IMR-90 (cell line): ENCODE results near the gene BRCA1. TPM values are rescaled to one million over a fixed set of nuclear protein-coding genes. Genes with fewer than 3 reads are reported as not detected.
"Not testable (repeated sequence)": the region's sequence is repeated elsewhere in the genome, so short reads cannot be mapped to it uniquely, and the experiment has no call there.

Experiments
- ATAC-seq: fragments of 200-7000 bp; cut with Tn5 transposase; 2 replicates; pipeline ENCODE4 v1.9.1; 2020; ENCODE audit warnings: low read depth, mild to moderate bottlenecking, moderate library complexity
- BruUV-seq: library from RNA; stranded (reverse); fragments of 400-500 nt; replicated peaks from 2 replicates; lab custom pipeline; 2021; lab: Mats Ljungman, UMichigan
- CTCF ChIA-PET: fragments of 300-600 bp; formaldehyde crosslinking; extraction: SDS; loops from one replicate; lab custom pipeline; 2021; ENCODE audit warnings: antibody characterized with exemption; lab: Yijun Ruan, JAX
- POLR2A ChIA-PET: fragments of 300-600 bp; sonication (Branson Sonifier 250); formaldehyde crosslinking; loops from one replicate; lab custom pipeline; 2022; ENCODE audit warnings: antibody characterized with exemption; ENCODE audit not compliant: unreplicated experiment; lab: Charles Lee
- DNase-seq: peaks from one replicate; pipeline ENCODE4 v3.0.0; 2013
- H2AFZ ChIP-seq: replicated peaks from 2 replicates; pipeline ENCODE3; 2013; ENCODE audit warnings: low read length, mild to moderate bottlenecking; ENCODE audit not compliant: poor library complexity
- H2AK5ac ChIP-seq: 2 replicates; pipeline ENCODE4 v1.6.1; 2013; ENCODE audit warnings: low read depth, low read length, inconsistent platforms
- H2AK9ac ChIP-seq: replicated peaks from 2 replicates; pipeline ENCODE3; 2013; ENCODE audit warnings: mild to moderate bottlenecking, low read depth, low read length, moderate library complexity; ENCODE audit not compliant: poor library complexity
- H2BK120ac ChIP-seq: 2 replicates; pipeline ENCODE4 v1.6.1; 2013; ENCODE audit warnings: low read depth, low read length, inconsistent platforms
- H2BK15ac ChIP-seq: 3 replicates; pipeline ENCODE4 v1.6.1; 2013; ENCODE audit warnings: low read depth, low read length, inconsistent platforms
- H2BK20ac ChIP-seq: 2 replicates; pipeline ENCODE4 v1.6.1; 2013; ENCODE audit warnings: low read depth, mild to moderate bottlenecking, inconsistent platforms, low read length, moderate library complexity
- H2BK5ac ChIP-seq: 2 replicates; pipeline ENCODE4 v1.6.1; 2013; ENCODE audit warnings: mild to moderate bottlenecking, low read depth, low read length, inconsistent platforms; ENCODE audit not compliant: poor library complexity, severe bottlenecking
- H3K14ac ChIP-seq: replicated peaks from 2 replicates; pipeline ENCODE4 v1.6.1; 2013; ENCODE audit warnings: low read depth, low read length, inconsistent platforms
- H3K18ac ChIP-seq: 2 replicates; pipeline ENCODE4 v1.6.1; 2013; ENCODE audit warnings: low read depth, low read length, control low read depth
- H3K23ac ChIP-seq: 2 replicates; pipeline ENCODE4 v1.6.1; 2013; ENCODE audit warnings: low read depth, low read length, inconsistent platforms
- H3K27ac ChIP-seq: 2 replicates; pipeline ENCODE4 v1.5.1; 2013; ENCODE audit warnings: mild to moderate bottlenecking, control low read depth, low read length; ENCODE audit not compliant: insufficient read depth
- H3K27me3 ChIP-seq: 2 replicates; pipeline ENCODE4 v1.6.1; 2013; ENCODE audit warnings: low read length; ENCODE audit not compliant: control insufficient read depth, insufficient read depth
- H3K36me3 ChIP-seq: 2 replicates; pipeline ENCODE4 v1.6.1; 2013; ENCODE audit warnings: low read length, mixed read lengths; ENCODE audit not compliant: control insufficient read depth, insufficient read depth
- H3K4ac ChIP-seq: 2 replicates; pipeline ENCODE4 v1.6.1; 2013; ENCODE audit warnings: low read depth, low read length, inconsistent platforms
- H3K4me1 ChIP-seq: 2 replicates; pipeline ENCODE4 v1.6.1; 2013; ENCODE audit warnings: low read length, mixed read lengths; ENCODE audit not compliant: control insufficient read depth, insufficient read depth
- H3K4me2 ChIP-seq: 2 replicates; pipeline ENCODE4 v1.6.1; 2013; ENCODE audit warnings: low read depth, mild to moderate bottlenecking, control low read depth, low read length, moderate library complexity
- H3K4me3 ChIP-seq: 2 replicates; pipeline ENCODE4 v1.5.1; 2013; ENCODE audit warnings: low read depth, mild to moderate bottlenecking, control low read depth, low read length, moderate library complexity; ENCODE audit not compliant: insufficient read depth
- H3K56ac ChIP-seq: 2 replicates; pipeline ENCODE4 v1.6.1; 2013; ENCODE audit warnings: low read length, inconsistent platforms; ENCODE audit not compliant: insufficient read depth; ENCODE audit errors: extremely low read depth
- H3K79me1 ChIP-seq, 2 experiments: 2 replicates each; pipeline ENCODE4 v1.6.1; 2013; ENCODE audit warnings: low read length in 2 of 2, inconsistent platforms in 1 of 2, low read depth in 1 of 2
- H3K9ac ChIP-seq: 2 replicates; pipeline ENCODE4 v1.6.1; 2013; ENCODE audit warnings: low read depth, low read length, control low read depth
- H3K9me1 ChIP-seq: 2 replicates; pipeline ENCODE4 v1.6.1; 2013; ENCODE audit warnings: low read length, inconsistent platforms; ENCODE audit not compliant: insufficient read depth
- H3K9me3 ChIP-seq: 2 replicates; pipeline ENCODE4 v1.6.1; 2013; ENCODE audit warnings: low read length; ENCODE audit not compliant: control insufficient read depth, insufficient read depth
- H4K20me1 ChIP-seq: 2 replicates; pipeline ENCODE4 v1.6.1; 2013; ENCODE audit warnings: low read length, inconsistent platforms; ENCODE audit not compliant: insufficient read depth
- H4K5ac ChIP-seq: 2 replicates; pipeline ENCODE4 v1.6.1; 2013; ENCODE audit warnings: mild to moderate bottlenecking, low read depth, low read length, control low read depth
- H4K8ac ChIP-seq, 2 experiments: 2 replicates each; pipeline ENCODE4 v1.6.1; 2013; ENCODE audit warnings: low read depth in 2 of 2, low read length in 2 of 2, control low read depth in 1 of 2, inconsistent platforms in 1 of 2
- H4K91ac ChIP-seq: 2 replicates; pipeline ENCODE4 v1.6.1; 2013; ENCODE audit warnings: low read depth, low read length, inconsistent platforms; ENCODE audit not compliant: insufficient read depth
- MAZ ChIP-seq: IDR thresholded peaks from 2 replicates; pipeline ENCODE4 v1.6.1; 2012; ENCODE audit warnings: low read depth, mild to moderate bottlenecking, low read length, improper control_type of control experiment, moderate library complexity, borderline replicate concordance
- WGBS, 2 experiments: methylation state at CpG; one replicate each; pipeline versions ENCODE4 v1.1.5 to v1.1.7; 2013; ENCODE audit warnings: missing lambda C conversion rate in 2 of 2; ENCODE audit not compliant: insufficient read length in 1 of 2; ENCODE audit errors: extremely low coverage in 2 of 2; 5-methylcytosine and 5-hydroxymethylcytosine counted together
- dilution Hi-C: fragments of 300-500 bp; cut with HindIII; formaldehyde crosslinking; loops from one replicate; pipeline ENCODE4 v1.14.3; 2018; ENCODE audit warnings: low sequenced_read_pairs; ENCODE audit not compliant: unreplicated experiment
- in situ Hi-C: fragments of 300-500 bp; cut with MboI; formaldehyde crosslinking; loops from 3 replicates; pipeline ENCODE4 v1.14.3; 2019; ENCODE audit warnings: low sequenced_read_pairs, inconsistent platforms, mixed read lengths
- intact Hi-C: fragments of 100-400 bp; cut with micrococcal nuclease; formaldehyde crosslinking; loops from 2 replicates; pipeline ENCODE4 v1.10.0; 2022
- polyA plus RNA-seq, 3 experiments: library from polyadenylated mRNA; depleted of rRNA; stranded (reverse); fragments of >200 nt; gene quantifications; 2 replicates each; pipeline ENCODE4 v1.2.3, GENCODE V29; 2012; ENCODE audit warnings: low replicate concordance in 1 of 3
- total RNA-seq: library from RNA; depleted of rRNA; stranded (reverse); fragments of >200 nt; gene quantifications from 2 replicates; pipeline ENCODE4 v1.2.3, GENCODE V29; 2012

BRCA1 gene
- total and polyA plus RNA-seq, 2 of the 4 experiments (the other 2 are of a cell fraction): 8.3 to 17.7 TPM

GRCh38 chr17:43129671-43130010 lies 4.5 kb upstream of the BRCA1 start:
- no TSS peak for BruUV-seq
- H3K9ac ChIP-seq: no peak overlapping the region
- peaks cover 26 to 40% of the 10 kb centered on the region in 2 experiments for H3K79me1 ChIP-seq
- DNase-seq (no peak), ATAC-seq (no peak)
- no peak overlapping the region for H2BK120ac ChIP-seq
- H2AK5ac ChIP-seq: no peak overlapping the region
- POLR2A ChIA-PET: no interaction called here
- dilution Hi-C loops (no loop called here), intact Hi-C loops (loop anchor here (5.0 kb wide), 1 partner anchor 43 kb away; the partner anchor contains the start of gene NBR1), in situ Hi-C loops (no loop called here)
- no peak overlapping the region for H2AK9ac ChIP-seq
- H3K4ac ChIP-seq: no peak overlapping the region
- H4K20me1 ChIP-seq: no peaks in the 10 kb centered on the region
- no peak overlapping the region for H2BK15ac ChIP-seq
- no peak overlapping the region for H2AFZ ChIP-seq
- H3K4me3 ChIP-seq: no peak overlapping the region
- TF ChIP-seq MAZ: no peak
- H3K27me3 ChIP-seq: no peaks in the 10 kb centered on the region
- CTCF ChIA-PET: no interaction called here
- no peak overlapping the region for H3K4me2 ChIP-seq
- H3K56ac ChIP-seq: no peak overlapping the region
- H3K14ac ChIP-seq: no peak overlapping the region
- peaks cover 4% of the 10 kb centered on the region; the same call in 1 of the 2 replicates for H3K9me1 ChIP-seq
- no peak overlapping the region for H3K27ac ChIP-seq
- no peak overlapping the region for H3K18ac ChIP-seq
- no peak overlapping the region for H2BK5ac ChIP-seq
- no peaks in the 10 kb centered on the region for H3K9me3 ChIP-seq
- peaks cover 6% of the 10 kb centered on the region; the same call in 1 of the 2 replicates for H3K4me1 ChIP-seq
- peaks cover 20% of the 10 kb centered on the region for H3K36me3 ChIP-seq
- H4K5ac ChIP-seq: no peak overlapping the region
- 96% methylated on average over 3 of the region's 11 CpGs; no CpG with 5 or more reads in 1 of the 2 experiments for WGBS, 2 experiments
- no peak overlapping the region for H4K8ac ChIP-seq
- no peak overlapping the region for H4K91ac ChIP-seq
- no peak overlapping the region for H2BK20ac ChIP-seq
- H3K23ac ChIP-seq: no peak overlapping the region

GRCh38 chr17:43127333-43127876 lies 2.2 kb upstream of the BRCA1 start:
- H4K8ac ChIP-seq, H3K27me3 ChIP-seq, H3K9me3 ChIP-seq, POLR2A ChIA-PET, H3K27ac ChIP-seq, BruUV-seq, H2AK5ac ChIP-seq, CTCF ChIA-PET, H2BK5ac ChIP-seq, H2AK9ac ChIP-seq, DNase-seq, H3K9ac ChIP-seq, H3K18ac ChIP-seq, dilution Hi-C loops, H2BK120ac ChIP-seq, H3K36me3 ChIP-seq, H2BK15ac ChIP-seq, H4K91ac ChIP-seq, H2AFZ ChIP-seq, in situ Hi-C loops, H4K20me1 ChIP-seq, H3K56ac ChIP-seq, H3K4me1 ChIP-seq, H3K14ac ChIP-seq, H3K4ac ChIP-seq, H2BK20ac ChIP-seq, ATAC-seq, H4K5ac ChIP-seq, H3K4me3 ChIP-seq, H3K4me2 ChIP-seq, H3K9me1 ChIP-seq, H3K23ac ChIP-seq: not testable (repeated sequence)
- no CpG with 5 or more reads among the region's 6 CpGs for WGBS, 2 experiments
- intact Hi-C loops: loop anchor here (5.0 kb wide), 1 partner anchor 45 kb away; the partner anchor contains the start of gene NBR1
- peaks cover 26 to 54% of the 10 kb centered on the region in 2 experiments for H3K79me1 ChIP-seq
